PFSK-1 (cell line): Measurements from ENCODE around the gene MRPL1.

ENCODE experiments used
- FOXP2 ChIP-seq: optimal IDR thresholded peaks from 2 replicates; pipeline ENCODE3; 2011; ENCODE audit warnings: borderline replicate concordance, control low read depth, inconsistent platforms; ENCODE audit not compliant: insufficient read depth; ENCODE audit errors: extremely low read length, extremely low read depth
- POLR2AphosphoS5 ChIP-seq: IDR thresholded peaks from 2 replicates; pipeline ENCODE4 v1.6.1; 2012; ENCODE audit warnings: low read depth, mild to moderate bottlenecking, control low read depth, low read length, moderate library complexity
- REST ChIP-seq, 2 experiments: IDR thresholded peaks; 2 replicates each; pipeline versions ENCODE4 v1.6.1 to v1.8.0; 2011 to 2012; ENCODE audit warnings: low read depth in 2 of 2, low read length in 2 of 2, control low read depth in 1 of 2, inconsistent platforms in 1 of 2, mild to moderate bottlenecking in 1 of 2, moderate library complexity in 1 of 2; ENCODE audit not compliant: insufficient read depth in 1 of 2
- SIN3A ChIP-seq: IDR thresholded peaks from 2 replicates; pipeline ENCODE4 v1.6.1; 2012; ENCODE audit warnings: mild to moderate bottlenecking, low read length, moderate library complexity, borderline replicate concordance; ENCODE audit not compliant: insufficient read depth
- TAF1 ChIP-seq: IDR thresholded peaks from 2 replicates; pipeline ENCODE4 v1.6.1; 2012; ENCODE audit warnings: low read length, control low read depth, borderline replicate concordance; ENCODE audit not compliant: insufficient read depth

- TF ChIP-seq POLR2AphosphoS5: no peak
- no peak for TF ChIP-seq FOXP2
- no peak for TF ChIP-seq TAF1
- TF ChIP-seq REST (IDR thresholded peaks at IDR 0.05; ENCODE audit: insufficient read depth in 1 of 2, low read depth in 2 of 2, low read length in 2 of 2): no peak
- TF ChIP-seq SIN3A: no peak
Observed at GRCh38 chr4:77834403-77834802, 28.2 kb upstream of the MRPL1 start.
